GM10266 (cell line): Measurements from ENCODE around the gene FHOD3.
"Not testable (repeated sequence)": the region's sequence is repeated elsewhere in the genome, so short reads cannot be mapped to it uniquely, and the experiment has no call there.

Experiments
- DNase-seq: peaks from one replicate; pipeline ENCODE4 v3.0.0; 2012; ENCODE audit errors: extremely low spot score
- CTCF ChIP-seq: IDR thresholded peaks from 2 replicates; pipeline ENCODE4 v1.5.1; 2012; ENCODE audit warnings: mild to moderate bottlenecking, low read depth; ENCODE audit not compliant: control insufficient read depth, insufficient read depth; ENCODE audit errors: missing control alignments

Gene FHOD3

GRCh38 chr18:36761186-36761698, 463.7 kb downstream of the FHOD3 start:
- no peak for DNase-seq
- TF ChIP-seq CTCF, result no peak

- DNase-seq, result no peak
- TF ChIP-seq CTCF, result no peak
Observed at GRCh38 chr18:36762074-36762473, 464.6 kb downstream of the FHOD3 start.

GRCh38 chr18:36762965-36763364, 465.5 kb downstream of the FHOD3 start:
- not testable (repeated sequence) for DNase-seq

GRCh38 chr18:36766836-36767235, 469.3 kb downstream of the FHOD3 start:
- no peak for DNase-seq
- no peak for TF ChIP-seq CTCF

- DNase-seq, result no peak
- no peak for TF ChIP-seq CTCF
Observed at GRCh38 chr18:36769172-36769571, 471.7 kb downstream of the FHOD3 start.

GRCh38 chr18:36769611-36770314, 472.2 kb downstream of the FHOD3 start:
- peak; percentile 42 for DNase-seq
- peak; percentile 56 for TF ChIP-seq CTCF

- no peak for DNase-seq
- no peak for TF ChIP-seq CTCF
Observed at GRCh38 chr18:36770315-36770946, 472.9 kb downstream of the FHOD3 start.

GRCh38 chr18:36771245-36771644, 473.7 kb downstream of the FHOD3 start:
- DNase-seq, result no peak
- TF ChIP-seq CTCF, result no peak
